Natural killer cell (primary cell): Measurements from ENCODE around the gene GPC1. TPM values are rescaled to one million over a fixed set of nuclear protein-coding genes. Genes with fewer than 3 reads are reported as not detected.
"Not testable (repeated sequence)": the region's sequence is repeated elsewhere in the genome, so short reads cannot be mapped to it uniquely, and the experiment has no call there.

ENCODE experiments used
- ATAC-seq, 3 donors: fragments of 150-1000 bp in 2 of 3; fragments of 200-7000 bp in 1 of 3; cut with Tn5 transposase; 1 replicate in 1 of 3; 2 replicates in 2 of 3; pipeline ENCODE4 v1.10.0; 2021; ENCODE audit warnings: mild to moderate bottlenecking in 2 of 3, moderate library complexity in 2 of 3
- DNase-seq, 2 donors: peaks; one replicate each; pipeline versions ENCODE4 v3.0.0 to v3.0.0-alpha.2; 2013 to 2021; ENCODE audit warnings: mixed read lengths in 1 of 2
- H3K27ac ChIP-seq: one replicate; pipeline ENCODE4 v1.5.1; 2013; ENCODE audit warnings: mild to moderate bottlenecking, low read length
- H3K27me3 ChIP-seq: one replicate; pipeline ENCODE4 v1.6.1; 2013; ENCODE audit warnings: low read length; ENCODE audit not compliant: control insufficient read depth, insufficient read depth
- H3K36me3 ChIP-seq: one replicate; pipeline ENCODE4 v1.6.1; 2013; ENCODE audit warnings: low read length; ENCODE audit not compliant: control insufficient read depth, insufficient read depth
- H3K4me1 ChIP-seq: one replicate; pipeline ENCODE4 v1.6.1; 2013; ENCODE audit warnings: low read length; ENCODE audit not compliant: control insufficient read depth, insufficient read depth
- H3K4me3 ChIP-seq: one replicate; pipeline ENCODE4 v1.5.1; 2013; ENCODE audit warnings: low read length
- H3K9me3 ChIP-seq: one replicate; pipeline ENCODE4 v1.6.1; 2013; ENCODE audit warnings: low read length; ENCODE audit not compliant: control insufficient read depth, insufficient read depth
- H3K27ac Mint-ChIP-seq, 2 donors: one replicate each; pipeline ENCODE4 v1.8.0; 2022; ENCODE audit warnings: mild to moderate bottlenecking in 2 of 2, mixed read lengths in 2 of 2, moderate library complexity in 1 of 2
- H3K27me3 Mint-ChIP-seq, 2 donors: one replicate each; pipeline ENCODE4 v1.8.0; 2022; ENCODE audit warnings: low read depth in 2 of 2, mixed read lengths in 2 of 2
- H3K36me3 Mint-ChIP-seq: one replicate; pipeline ENCODE4 v1.8.0; 2022; ENCODE audit warnings: mixed read lengths
- H3K4me1 Mint-ChIP-seq, 2 donors: one replicate each; pipeline ENCODE4 v1.8.0; 2022; ENCODE audit warnings: mixed read lengths in 2 of 2
- H3K4me3 Mint-ChIP-seq: one replicate; pipeline ENCODE4 v1.8.0; 2022; ENCODE audit warnings: mild to moderate bottlenecking, moderate library complexity, mixed read lengths
- H3K9me3 Mint-ChIP-seq, 2 donors: one replicate each; pipeline ENCODE4 v1.8.0; 2022; ENCODE audit warnings: mixed read lengths in 2 of 2
- WGBS: methylation state at CpG from one replicate; pipeline ENCODE4 v1.1.7; 2013; ENCODE audit warnings: missing lambda C conversion rate; ENCODE audit not compliant: insufficient coverage; 5-methylcytosine and 5-hydroxymethylcytosine counted together
- intact Hi-C: fragments of 100-400 bp; cut with micrococcal nuclease; formaldehyde crosslinking; loops from one replicate; pipeline ENCODE4 v1.14.2; 2022
- total RNA-seq, 4 donors: library from RNA; stranded (reverse); fragments of 120-200 nt in 1 of 4; gene quantifications; one replicate each; pipeline versions ENCODE4 v1.2.3 to v1.2.4, GENCODE V29; 2013 to 2022
- TF ChIP-seq, protein P1 (sequence below): fragments of 200-600 bp; IDR thresholded peaks from one replicate; pipeline ENCODE4 v1.8.0; 2022; ENCODE audit warnings: antibody characterized with exemption

The GPC1 gene
- total RNA-seq, 3 donors from 2014 or later (not counting 1 experiment from before 2014, with no cell fraction given) = 0.79 to 1.4 (median 0.94) TPM

DNA sequence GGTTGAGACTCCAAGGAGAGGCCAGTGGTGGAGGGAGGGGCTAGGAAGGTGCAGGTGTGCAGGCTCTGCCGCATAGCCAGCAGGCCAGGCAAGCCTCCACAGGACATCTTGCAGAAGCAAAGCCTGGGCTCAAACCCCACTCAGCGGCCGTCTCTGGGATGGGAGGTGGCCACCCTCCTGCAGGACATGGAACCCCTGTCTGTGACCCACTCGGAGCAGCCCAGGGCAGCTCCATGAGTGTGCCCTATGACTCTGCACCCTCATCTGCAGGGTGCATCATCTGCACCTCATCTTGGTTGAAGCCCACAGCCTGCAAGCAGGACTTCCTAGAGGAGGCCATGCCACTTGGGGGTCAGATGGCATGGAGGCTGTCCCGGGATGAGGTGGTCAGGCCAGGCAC is 46.3 kb downstream of the GPC1 start:
- no peak overlapping the region for H3K27ac Mint-ChIP-seq
- TF ChIP-seq, protein P1, sequence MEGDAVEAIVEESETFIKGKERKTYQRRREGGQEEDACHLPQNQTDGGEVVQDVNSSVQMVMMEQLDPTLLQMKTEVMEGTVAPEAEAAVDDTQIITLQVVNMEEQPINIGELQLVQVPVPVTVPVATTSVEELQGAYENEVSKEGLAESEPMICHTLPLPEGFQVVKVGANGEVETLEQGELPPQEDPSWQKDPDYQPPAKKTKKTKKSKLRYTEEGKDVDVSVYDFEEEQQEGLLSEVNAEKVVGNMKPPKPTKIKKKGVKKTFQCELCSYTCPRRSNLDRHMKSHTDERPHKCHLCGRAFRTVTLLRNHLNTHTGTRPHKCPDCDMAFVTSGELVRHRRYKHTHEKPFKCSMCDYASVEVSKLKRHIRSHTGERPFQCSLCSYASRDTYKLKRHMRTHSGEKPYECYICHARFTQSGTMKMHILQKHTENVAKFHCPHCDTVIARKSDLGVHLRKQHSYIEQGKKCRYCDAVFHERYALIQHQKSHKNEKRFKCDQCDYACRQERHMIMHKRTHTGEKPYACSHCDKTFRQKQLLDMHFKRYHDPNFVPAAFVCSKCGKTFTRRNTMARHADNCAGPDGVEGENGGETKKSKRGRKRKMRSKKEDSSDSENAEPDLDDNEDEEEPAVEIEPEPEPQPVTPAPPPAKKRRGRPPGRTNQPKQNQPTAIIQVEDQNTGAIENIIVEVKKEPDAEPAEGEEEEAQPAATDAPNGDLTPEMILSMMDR = no peak
- 93% methylated on average over 5 of the region's 5 CpGs for WGBS
- no peak overlapping the region for H3K4me3 Mint-ChIP-seq
- H3K4me1 Mint-ChIP-seq = peaks cover 0 to 8% of the 10 kb centered on the region in 2 donors
- Histone ChIP-seq H3K4me1 (no peaks in the 10 kb centered on the region), H3K36me3 (no peaks in the 10 kb centered on the region), H3K9me3 (no peaks in the 10 kb centered on the region), H3K4me3 (no peak overlapping the region), H3K27me3 (no peaks in the 10 kb centered on the region), H3K27ac (no peak overlapping the region)
- no peaks in the 10 kb centered on the region for H3K9me3 Mint-ChIP-seq
- DNase-seq (peak in 1 of 2 donors; percentile 11), ATAC-seq (peak in 1 of 3 donors; percentile 30)
- H3K27me3 Mint-ChIP-seq = no peaks in the 10 kb centered on the region
- H3K36me3 Mint-ChIP-seq = peaks cover under 1% of the 10 kb centered on the region
- intact Hi-C loops = no loop called here

DNA sequence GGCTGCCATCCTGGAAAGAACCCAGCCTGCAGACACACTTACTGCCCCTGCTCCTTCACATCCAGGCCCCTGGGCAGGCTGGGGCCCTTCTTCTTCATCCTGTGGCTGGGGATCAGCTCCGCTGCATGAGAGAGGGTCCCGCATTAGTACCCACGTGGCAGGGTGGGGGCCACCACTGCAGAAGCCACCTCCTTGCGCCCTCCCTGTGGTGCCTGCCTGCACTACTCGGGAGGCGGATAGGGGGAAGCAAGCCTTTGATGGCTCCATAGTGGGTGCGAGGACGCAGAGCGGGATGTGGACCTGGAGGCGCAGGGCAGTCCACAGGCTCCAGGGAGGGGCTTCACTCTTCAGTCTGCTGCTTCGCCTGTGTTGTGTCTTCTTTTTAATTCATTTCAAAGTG is 46.7 kb downstream of the GPC1 start:
- Histone ChIP-seq H3K4me1 (no peaks in the 10 kb centered on the region), H3K4me3 (no peak overlapping the region), H3K9me3 (no peaks in the 10 kb centered on the region), H3K27me3 (no peaks in the 10 kb centered on the region), H3K36me3 (no peaks in the 10 kb centered on the region), H3K27ac (no peak overlapping the region)
- intact Hi-C loops = no loop called here
- TF ChIP-seq, protein P1 = no peak
- Mint-ChIP-seq H3K36me3 (peaks cover 5% of the 10 kb centered on the region), H3K4me3 (no peak overlapping the region), H3K27ac (no peak overlapping the region), H3K9me3 (peaks cover 3 to 4% of the 10 kb centered on the region in 2 donors), H3K4me1 (peaks cover 0 to 8% of the 10 kb centered on the region in 2 donors), H3K27me3 (no peaks in the 10 kb centered on the region)
- ATAC-seq (peak in 1 of 3 donors; percentile 21), DNase-seq (peak in 1 of 2 donors; percentile 0)
- WGBS = 97% methylated on average over 11 of the region's 11 CpGs

DNA sequence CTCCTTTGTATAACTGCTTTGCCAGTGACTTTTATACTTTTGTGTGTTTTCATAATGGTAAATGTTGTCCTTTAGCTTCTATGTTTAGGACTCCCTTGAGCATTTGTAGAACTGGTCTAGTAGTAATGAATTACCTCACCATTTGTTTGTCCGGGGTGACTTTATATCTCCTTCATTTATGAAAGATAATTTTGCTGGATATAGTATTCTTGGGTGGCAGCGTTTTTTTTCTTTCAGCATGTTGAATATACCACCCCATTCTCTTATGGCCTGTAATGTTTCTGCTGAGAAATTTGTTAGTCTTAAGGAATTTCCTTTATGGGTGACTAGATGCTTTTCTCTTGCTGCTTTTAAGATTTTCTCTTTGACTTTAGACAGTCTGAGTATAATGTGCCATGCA is 56.0 kb downstream of the GPC1 start:
- intact Hi-C loops = no loop called here
- Mint-ChIP-seq H3K9me3 (peaks cover 21 to 32% of the 10 kb centered on the region in 2 donors), H3K4me1 (no peaks in the 10 kb centered on the region), H3K36me3 (peaks cover 52% of the 10 kb centered on the region), H3K27ac (no peak overlapping the region), H3K4me3 (no peak overlapping the region), H3K27me3 (no peaks in the 10 kb centered on the region)
- no peak overlapping the region for H3K4me3 ChIP-seq
- no peaks in the 10 kb centered on the region for H3K4me1 ChIP-seq
- peaks cover 15% of the 10 kb centered on the region for H3K9me3 ChIP-seq
- ATAC-seq = no peak
- no CpG with 5 or more reads among the region's 2 CpGs for WGBS
- TF ChIP-seq, protein P1 = no peak
- no peaks in the 10 kb centered on the region for H3K36me3 ChIP-seq
- H3K27me3 ChIP-seq = no peaks in the 10 kb centered on the region
- no peak overlapping the region for H3K27ac ChIP-seq
- no peak for DNase-seq

DNA sequence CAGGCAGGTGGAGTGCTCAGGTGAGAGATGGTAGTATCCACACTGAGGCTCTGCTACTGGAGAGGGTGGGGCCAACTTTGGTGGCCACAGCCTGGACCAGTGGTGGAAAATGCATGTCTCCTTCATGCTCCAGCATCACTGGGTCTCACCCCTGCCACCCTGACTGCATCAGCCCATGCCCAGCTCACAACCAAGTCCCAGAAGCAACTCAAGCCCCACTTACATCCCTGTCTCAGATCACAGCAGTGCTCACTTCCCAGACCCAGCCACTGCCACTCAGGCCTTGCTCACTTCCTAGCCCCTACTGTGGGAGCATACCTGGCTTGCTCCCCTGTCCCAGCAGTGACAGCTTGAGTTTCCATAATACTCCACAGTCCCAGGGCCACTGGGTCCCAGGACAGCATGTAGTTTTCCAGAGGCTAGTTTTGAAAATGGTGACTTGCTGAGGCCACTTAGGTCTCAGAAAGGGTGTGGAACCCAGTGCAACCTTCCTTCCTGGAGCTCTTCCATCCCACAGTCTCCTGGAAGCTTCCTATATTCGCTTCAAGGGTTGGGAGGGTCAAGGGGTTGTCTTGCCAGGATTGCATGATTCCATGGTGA is 58.8 kb downstream of the GPC1 start:
- Histone ChIP-seq H3K27ac (no peak overlapping the region), H3K27me3 (no peaks in the 10 kb centered on the region), H3K4me3 (no peak overlapping the region), H3K4me1 (no peaks in the 10 kb centered on the region), H3K36me3 (peaks cover 11% of the 10 kb centered on the region), H3K9me3 (peaks cover 12% of the 10 kb centered on the region)
- Mint-ChIP-seq H3K4me3 (no peak overlapping the region), H3K27me3 (no peaks in the 10 kb centered on the region), H3K27ac (no peak overlapping the region), H3K9me3 (peaks cover 14 to 21% of the 10 kb centered on the region in 2 donors), H3K4me1 (no peaks in the 10 kb centered on the region), H3K36me3 (peaks cover 29% of the 10 kb centered on the region)
- no peak for ATAC-seq
- TF ChIP-seq, protein P1 = no peak
- WGBS = 100% methylated on average over 1 of the region's 1 CpG
- no peak for DNase-seq
- intact Hi-C loops = no loop called here

DNA sequence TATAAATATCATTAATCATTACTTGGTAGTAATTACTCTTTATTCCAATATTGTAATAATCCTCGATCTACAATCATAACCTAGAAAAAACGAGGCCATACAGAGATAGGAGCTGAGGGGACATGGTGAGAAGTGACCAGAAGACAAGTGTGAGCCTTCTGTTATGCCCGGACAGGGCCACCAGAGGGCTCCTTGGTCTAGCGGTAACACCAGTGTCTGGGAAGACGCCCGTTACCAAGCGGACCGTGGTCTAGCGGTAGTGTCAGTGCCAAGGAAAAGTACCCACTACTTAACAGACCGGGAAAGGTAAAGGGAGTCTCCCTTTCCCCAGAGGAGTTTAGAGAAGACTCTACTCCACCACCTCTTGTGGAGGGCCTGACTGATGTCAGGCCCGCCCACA is 59.5 kb downstream of the GPC1 start:
- H3K36me3 Mint-ChIP-seq = peaks cover 24% of the 10 kb centered on the region
- H3K4me3 ChIP-seq, H3K4me3 Mint-ChIP-seq, H3K27ac ChIP-seq, H3K27me3 Mint-ChIP-seq, intact Hi-C loops, H3K27ac Mint-ChIP-seq, H3K4me1 ChIP-seq, H3K27me3 ChIP-seq, ATAC-seq, H3K4me1 Mint-ChIP-seq: not testable (repeated sequence)
- peaks cover 11 to 19% of the 10 kb centered on the region in 2 donors for H3K9me3 Mint-ChIP-seq
- peaks cover 11% of the 10 kb centered on the region for H3K36me3 ChIP-seq
- peak in 1 of 2 donors; percentile 5 for DNase-seq
- peaks cover 12% of the 10 kb centered on the region for H3K9me3 ChIP-seq
- 96% methylated on average over 9 of the region's 11 CpGs for WGBS
